Cardiac fibroblast (primary cell): ENCODE results near the gene CEP131.

Experiments
- DNase-seq, 2 donors: peaks; one replicate each; pipeline versions ENCODE4 v3.0.0 to v3.0.0-alpha.2; 2010; ENCODE audit warnings: low read depth in 2 of 2
- H3K4me3 ChIP-seq, 2 donors: replicated peaks in 1 of 2; 1 replicate in 1 of 2; 2 replicates in 1 of 2; pipeline ENCODE4 v1.5.1; 2011; ENCODE audit warnings: low read depth in 2 of 2, low read length in 2 of 2, mild to moderate bottlenecking in 2 of 2, moderate library complexity in 1 of 2
- CTCF ChIP-seq: IDR thresholded peaks from one replicate; pipeline ENCODE4 v1.5.1; 2011; ENCODE audit warnings: low read depth, mild to moderate bottlenecking, low read length, inconsistent platforms

The CEP131 gene

GRCh38 chr17:81258292-81258691 is 35.5 kb upstream of the CEP131 start:
- no peak for DNase-seq
- no peak for TF ChIP-seq CTCF
- no peak overlapping the region for H3K4me3 ChIP-seq

- DNase-seq: no peak
- no peak for TF ChIP-seq CTCF
- H3K4me3 ChIP-seq: no peak overlapping the region
These were observed 34.8 kb upstream of the CEP131 start for GRCh38 chr17:81257533-81257932.

- DNase-seq: peak; percentile 33 to 85
- H3K4me3 ChIP-seq: no peak overlapping the region
- no peak for TF ChIP-seq CTCF
These were observed 33.9 kb upstream of the CEP131 start for GRCh38 chr17:81256616-81257015.

GRCh38 chr17:81254955-81255717 is 32.4 kb upstream of the CEP131 start:
- H3K4me3 ChIP-seq: no peak overlapping the region
- peak; percentile 70 for TF ChIP-seq CTCF
- peak; percentile 78 to 85 for DNase-seq

- DNase-seq: peak; percentile 48 to 51
- no peak overlapping the region for H3K4me3 ChIP-seq
- peak; percentile 70 for TF ChIP-seq CTCF
These were observed 30.8 kb upstream of the CEP131 start for GRCh38 chr17:81253358-81254131.

- no peak overlapping the region for H3K4me3 ChIP-seq
- TF ChIP-seq CTCF: no peak
- DNase-seq: no peak
These were observed 30.2 kb upstream of the CEP131 start for GRCh38 chr17:81252987-81253329.
